Activated B cell treated with CpG ODN at 0.5 μM for 24 hours (primary cell): ENCODE data around the gene UFSP2. TPM values are rescaled to one million over a fixed set of nuclear protein-coding genes. Genes with fewer than 3 reads are reported as not detected.

Experiments used
- ATAC-seq: fragments of 200-7000 bp; cut with Tn5 transposase; one replicate; pipeline ENCODE4 v1.10.0; 2021; ENCODE audit warnings: low read depth, mild to moderate bottlenecking, moderate library complexity
- CTCF ChIA-PET: fragments of 350-600 bp; sonication (Branson Sonifier 250); formaldehyde crosslinking; loops from one replicate; lab custom pipeline; 2021; ENCODE audit warnings: antibody characterized with exemption; lab: Charles Lee
- POLR2A ChIA-PET: fragments of 350-600 bp; sonication (Branson Sonifier 250); formaldehyde crosslinking; loops from one replicate; lab custom pipeline; 2021; ENCODE audit warnings: antibody characterized with exemption; lab: Charles Lee
- DNase-seq: peaks from one replicate; pipeline ENCODE4 v3.0.0; 2022
- H3K27ac Mint-ChIP-seq: one replicate; pipeline ENCODE4 v1.8.0; 2020; ENCODE audit warnings: mixed read lengths
- H3K27me3 Mint-ChIP-seq: one replicate; pipeline ENCODE4 v1.8.0; 2021; ENCODE audit warnings: mixed read lengths
- H3K36me3 Mint-ChIP-seq: one replicate; pipeline ENCODE4 v1.8.0; 2021; ENCODE audit warnings: low read depth, mixed read lengths
- H3K4me1 Mint-ChIP-seq: one replicate; pipeline ENCODE4 v1.8.0; 2021; ENCODE audit warnings: mixed read lengths
- H3K4me3 Mint-ChIP-seq: one replicate; pipeline ENCODE4 v1.8.0; 2020; ENCODE audit warnings: mild to moderate bottlenecking, mixed read lengths
- H3K9me3 Mint-ChIP-seq: one replicate; pipeline ENCODE4 v1.8.0; 2020; ENCODE audit warnings: mixed read lengths
- CTCF ChIP-seq: fragments of 200-600 bp; IDR thresholded peaks from one replicate; pipeline ENCODE4 v1.8.0; 2022; ENCODE audit warnings: antibody characterized with exemption, mild to moderate bottlenecking
- intact Hi-C: fragments of 100-400 bp; cut with micrococcal nuclease; formaldehyde crosslinking; loops from one replicate; pipeline ENCODE4 v1.15.1; 2024
- total RNA-seq: library from RNA; stranded (reverse); gene quantifications from 2 replicates; pipeline ENCODE4 v1.2.3, GENCODE V29; 2022

The UFSP2 gene
- total RNA-seq, 1 donor from 2014 or later, result 20.1 TPM

- ChIA-PET CTCF (no interaction called here), POLR2A (no interaction called here)
- no peak overlapping the region for H3K4me3 Mint-ChIP-seq
- DNase-seq (no peak), ATAC-seq (no peak)
- H3K9me3 Mint-ChIP-seq, result no peaks in the 10 kb centered on the region
- peaks cover 16% of the 10 kb centered on the region for H3K4me1 Mint-ChIP-seq
- no peak for TF ChIP-seq CTCF
- H3K27me3 Mint-ChIP-seq, result peaks cover under 1% of the 10 kb centered on the region
- peaks cover 2% of the 10 kb centered on the region for H3K36me3 Mint-ChIP-seq
- intact Hi-C loops, result no loop called here
- no peak overlapping the region for H3K27ac Mint-ChIP-seq
These were observed 41.3 kb upstream of the UFSP2 start for GRCh38 chr4:185467101-185467500.

- Mint-ChIP-seq H3K27me3 (peaks cover 6% of the 10 kb centered on the region), H3K4me1 (peaks cover 12% of the 10 kb centered on the region), H3K36me3 (no peaks in the 10 kb centered on the region), H3K27ac (no peak overlapping the region), H3K4me3 (no peak overlapping the region), H3K9me3 (no peaks in the 10 kb centered on the region)
- intact Hi-C loops, result no loop called here
- ATAC-seq (no peak), DNase-seq (no peak)
- CTCF ChIA-PET, result no interaction called here
- no peak for TF ChIP-seq CTCF
- POLR2A ChIA-PET, result no interaction called here
These were observed 39.9 kb upstream of the UFSP2 start for GRCh38 chr4:185465707-185466106.

- intact Hi-C loops, result no loop called here
- TF ChIP-seq CTCF, result no peak
- peaks cover 7% of the 10 kb centered on the region for H3K4me1 Mint-ChIP-seq
- ATAC-seq (no peak), DNase-seq (no peak)
- no peaks in the 10 kb centered on the region for H3K9me3 Mint-ChIP-seq
- H3K4me3 Mint-ChIP-seq, result no peak overlapping the region
- no peak overlapping the region for H3K27ac Mint-ChIP-seq
- no peaks in the 10 kb centered on the region for H3K36me3 Mint-ChIP-seq
- POLR2A ChIA-PET, result no interaction called here
- peaks cover 12% of the 10 kb centered on the region for H3K27me3 Mint-ChIP-seq
- CTCF ChIA-PET, result no interaction called here
These were observed 39.1 kb upstream of the UFSP2 start for GRCh38 chr4:185464887-185465286.

GRCh38 chr4:185464183-185464582, 38.4 kb upstream of the UFSP2 start:
- DNase-seq (no peak), ATAC-seq (no peak)
- CTCF ChIA-PET, result no interaction called here
- Mint-ChIP-seq H3K4me1 (no peaks in the 10 kb centered on the region), H3K27me3 (peaks cover 18% of the 10 kb centered on the region), H3K9me3 (no peaks in the 10 kb centered on the region), H3K36me3 (no peaks in the 10 kb centered on the region), H3K27ac (no peak overlapping the region), H3K4me3 (no peak overlapping the region)
- TF ChIP-seq CTCF, result no peak
- POLR2A ChIA-PET, result no interaction called here
- intact Hi-C loops, result no loop called here

GRCh38 chr4:185463541-185463940, 37.8 kb upstream of the UFSP2 start:
- no peak for ATAC-seq
- H3K27me3 Mint-ChIP-seq, result peaks cover 20% of the 10 kb centered on the region
- ChIA-PET CTCF (no interaction called here), POLR2A (no interaction called here)
- no peak for DNase-seq
- no peaks in the 10 kb centered on the region for H3K36me3 Mint-ChIP-seq
- H3K9me3 Mint-ChIP-seq, result no peaks in the 10 kb centered on the region
- no peak overlapping the region for H3K4me3 Mint-ChIP-seq
- intact Hi-C loops, result loop anchor here (1.0 kb wide), 1 partner anchor 26 kb away; no protein-coding TSS in a partner anchor
- no peak for TF ChIP-seq CTCF
- H3K27ac Mint-ChIP-seq, result no peak overlapping the region
- H3K4me1 Mint-ChIP-seq, result no peaks in the 10 kb centered on the region
